ENCODE data around the gene SEC14L1.

DNA sequence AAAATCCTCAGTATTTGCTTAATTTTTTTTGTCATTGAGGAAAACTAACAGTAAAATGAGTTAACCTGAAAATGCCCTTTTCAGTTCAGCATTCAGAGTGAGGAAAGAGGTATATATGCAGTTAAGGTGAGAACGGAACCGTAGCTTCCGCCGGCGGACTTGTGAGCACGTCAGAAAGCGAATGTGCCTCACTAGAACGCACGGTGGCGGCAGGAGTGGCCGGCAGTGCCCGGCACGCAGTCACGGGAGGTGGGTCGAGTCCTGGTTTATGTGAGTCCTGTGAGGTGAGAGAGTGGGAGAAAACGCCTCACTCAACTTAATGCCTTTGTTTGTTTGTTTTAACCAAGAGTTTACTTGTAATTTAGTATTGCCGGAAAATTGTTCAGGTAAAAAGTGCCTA is 6.1 kb downstream of the SEC14L1 start:
- TF ChIP-seq GATA2 (IDR thresholded peaks at IDR 0.05; ENCODE audit: low read depth, low read length) (no peak), GATA3 (IDR thresholded peaks at IDR 0.05; ENCODE audit: low read depth, low read length) (no peak)

All from SH-SY5Y (cell line).